GM23248 (cell line): ENCODE results near the gene MYH14. TPM values are rescaled to one million over a fixed set of nuclear protein-coding genes. Genes with fewer than 3 reads are reported as not detected.

ENCODE experiments used
- DNase-seq: peaks from one replicate; pipeline ENCODE4 v3.0.0-alpha.2; 2015
- H2AFZ ChIP-seq: fragments of 200-600 bp; sonication (generic); 2 replicates; pipeline ENCODE4 v1.6.1; 2016; ENCODE audit warnings: antibody characterized with exemption
- H3F3A ChIP-seq: fragments of 200-600 bp; sonication (generic); 2 replicates; pipeline ENCODE4 v1.6.1; 2016; ENCODE audit warnings: mild to moderate bottlenecking, antibody characterized with exemption, mixed run types; ENCODE audit not compliant: insufficient read depth
- H3K27ac ChIP-seq: fragments of 200-600 bp; sonication (generic); 2 replicates; pipeline ENCODE4 v1.5.1; 2016; ENCODE audit warnings: mild to moderate bottlenecking
- H3K27me3 ChIP-seq: fragments of 200-600 bp; sonication (generic); replicated peaks from 2 replicates; pipeline ENCODE4 v1.6.1; 2016; ENCODE audit warnings: mild to moderate bottlenecking; ENCODE audit not compliant: insufficient read depth
- H3K36me3 ChIP-seq: fragments of 200-600 bp; sonication (generic); 2 replicates; pipeline ENCODE4 v1.6.1; 2016; ENCODE audit warnings: low read depth, mild to moderate bottlenecking
- H3K4me1 ChIP-seq: fragments of 200-600 bp; sonication (generic); 2 replicates; pipeline ENCODE4 v1.6.1; 2016; ENCODE audit warnings: mild to moderate bottlenecking; ENCODE audit not compliant: insufficient read depth
- H3K4me2 ChIP-seq: fragments of 200-600 bp; sonication (generic); one replicate; pipeline ENCODE4 v1.6.1; 2016; ENCODE audit warnings: mild to moderate bottlenecking; ENCODE audit not compliant: unreplicated experiment
- H3K4me3 ChIP-seq: fragments of 200-600 bp; sonication (generic); 2 replicates; pipeline ENCODE4 v1.5.1; 2016; ENCODE audit warnings: mild to moderate bottlenecking
- H3K79me2 ChIP-seq: fragments of 200-600 bp; sonication (generic); 2 replicates; pipeline ENCODE4 v1.6.1; 2016; ENCODE audit warnings: mild to moderate bottlenecking; ENCODE audit not compliant: insufficient read depth
- H3K9ac ChIP-seq: fragments of 200-600 bp; sonication (generic); 2 replicates; pipeline ENCODE4 v1.6.1; 2016; ENCODE audit warnings: mild to moderate bottlenecking
- H3K9me2 ChIP-seq: fragments of 200-600 bp; sonication (generic); 2 replicates; pipeline ENCODE4 v1.6.1; 2016; ENCODE audit warnings: mixed run types, mild to moderate bottlenecking, moderate library complexity; ENCODE audit not compliant: insufficient read depth
- H3K9me3 ChIP-seq: fragments of 200-600 bp; sonication (generic); one replicate; pipeline ENCODE4 v1.6.1; 2017; ENCODE audit warnings: low read depth
- H4K20me1 ChIP-seq: fragments of 200-600 bp; sonication (generic); 2 replicates; pipeline ENCODE4 v1.6.0; 2016; ENCODE audit not compliant: insufficient read depth
- EZH2 ChIP-seq: fragments of 200-600 bp; sonication (generic); IDR thresholded peaks from 2 replicates; pipeline ENCODE4 v1.6.1; 2018; ENCODE audit warnings: antibody characterized with exemption, mild to moderate bottlenecking; ENCODE audit not compliant: insufficient read depth, poor library complexity, severe bottlenecking
- EZH2phosphoT487 ChIP-seq: fragments of 200-600 bp; sonication (generic); IDR thresholded peaks from 2 replicates; pipeline ENCODE4 v1.6.1; 2018; ENCODE audit warnings: antibody characterized with exemption, moderate library complexity, mild to moderate bottlenecking, low read depth; ENCODE audit not compliant: insufficient read depth
- WGBS, 2 experiments: methylation state at CpG; one replicate each; pipeline ENCODE4 v1.1.6; 2015 to 2017; ENCODE audit warnings: low lambda C conversion rate in 2 of 2, low coverage in 1 of 2; ENCODE audit errors: missing lambda C conversion rate in 2 of 2; 5-methylcytosine and 5-hydroxymethylcytosine counted together
- in situ Hi-C: fragments of 300-500 bp; cut with MboI; formaldehyde crosslinking; loops from 2 replicates; pipeline ENCODE4 v1.15.0; 2020
- polyA plus RNA-seq: library from polyadenylated mRNA; unstranded; fragments of >200 nt; fragmentation: Nextera tagmentation; extraction: Ambion mirVana; gene quantifications from 2 replicates; pipeline ENCODE4 v1.2.1, GENCODE V29; 2016
- total RNA-seq: library from RNA; depleted of rRNA; stranded (reverse); fragments of >200 nt; shearing (Covaris generic); gene quantifications from 2 replicates; pipeline ENCODE4 v1.2.3, GENCODE V29; 2014

MYH14 gene
- total and polyA plus RNA-seq, 2 experiments from 2014 or later, result not detected

GRCh38 chr19:50308991-50309390 is 105.6 kb downstream of the MYH14 start:
- no peaks in the 10 kb centered on the region for H3K9me2 ChIP-seq
- no peak overlapping the region for H3K4me3 ChIP-seq
- no peak for TF ChIP-seq EZH2phosphoT487
- TF ChIP-seq EZH2, result no peak
- H3K36me3 ChIP-seq, result no peaks in the 10 kb centered on the region
- in situ Hi-C loops, result no loop called here
- H2AFZ ChIP-seq, result no peak overlapping the region
- no peaks in the 10 kb centered on the region for H3K9me3 ChIP-seq
- H3F3A ChIP-seq, result no peaks in the 10 kb centered on the region
- H3K27me3 ChIP-seq, result peaks cover 10% of the 10 kb centered on the region; the same call in 1 of the 2 replicates
- no peak for DNase-seq
- H3K9ac ChIP-seq, result no peak overlapping the region
- no peaks in the 10 kb centered on the region for H3K79me2 ChIP-seq
- H3K4me1 ChIP-seq, result no peaks in the 10 kb centered on the region
- no peaks in the 10 kb centered on the region for H4K20me1 ChIP-seq
- H3K4me2 ChIP-seq, result no peak overlapping the region
- H3K27ac ChIP-seq, result no peak overlapping the region
- WGBS, 2 experiments, result 59 to 62% methylated on average over 17 to 21 of the region's 21 CpGs

GRCh38 chr19:50309396-50310125 is 106.1 kb downstream of the MYH14 start:
- no peak overlapping the region for H3K4me3 ChIP-seq
- no peaks in the 10 kb centered on the region for H3K36me3 ChIP-seq
- H3K27ac ChIP-seq, result no peak overlapping the region
- no peak for TF ChIP-seq EZH2phosphoT487
- TF ChIP-seq EZH2, result no peak
- H3K4me2 ChIP-seq, result no peak overlapping the region
- H3K27me3 ChIP-seq, result peaks cover 15% of the 10 kb centered on the region
- no peak overlapping the region for H3K9ac ChIP-seq
- no peaks in the 10 kb centered on the region for H3K9me3 ChIP-seq
- H3K79me2 ChIP-seq, result no peaks in the 10 kb centered on the region
- H3K9me2 ChIP-seq, result no peaks in the 10 kb centered on the region
- no peaks in the 10 kb centered on the region for H3F3A ChIP-seq
- H2AFZ ChIP-seq, result no peak overlapping the region
- H3K4me1 ChIP-seq, result no peaks in the 10 kb centered on the region
- in situ Hi-C loops, result no loop called here
- 37 to 38% methylated on average over 10 to 16 of the region's 16 CpGs for WGBS, 2 experiments
- DNase-seq, result no peak
- no peaks in the 10 kb centered on the region for H4K20me1 ChIP-seq

- no peak overlapping the region for H3K9ac ChIP-seq
- peaks cover 21% of the 10 kb centered on the region for H3K27me3 ChIP-seq
- H3K79me2 ChIP-seq, result no peaks in the 10 kb centered on the region
- H3K4me3 ChIP-seq, result no peak overlapping the region
- H3K4me1 ChIP-seq, result no peaks in the 10 kb centered on the region
- TF ChIP-seq EZH2phosphoT487 (no peak), EZH2 (no peak)
- DNase-seq, result no peak
- no peaks in the 10 kb centered on the region for H4K20me1 ChIP-seq
- H3K36me3 ChIP-seq, result no peaks in the 10 kb centered on the region
- in situ Hi-C loops, result no loop called here
- H3K9me3 ChIP-seq, result no peaks in the 10 kb centered on the region
- H3K4me2 ChIP-seq, result no peak overlapping the region
- no peaks in the 10 kb centered on the region for H3F3A ChIP-seq
- no peak overlapping the region for H2AFZ ChIP-seq
- no peak overlapping the region for H3K27ac ChIP-seq
- WGBS, 2 experiments, result 12 to 16% methylated on average over 10 of the region's 10 CpGs
- no peaks in the 10 kb centered on the region for H3K9me2 ChIP-seq
Measured at GRCh38 chr19:50310759-50311465, 107.5 kb downstream of the MYH14 start.

GRCh38 chr19:50311723-50312635 is 108.6 kb downstream of the MYH14 start:
- Histone ChIP-seq H3K9ac (no peak overlapping the region), H3K79me2 (no peaks in the 10 kb centered on the region), H3K9me3 (no peaks in the 10 kb centered on the region), H3F3A (no peaks in the 10 kb centered on the region), H3K36me3 (no peaks in the 10 kb centered on the region), H3K9me2 (no peaks in the 10 kb centered on the region), H2AFZ (no peak overlapping the region), H3K4me3 (no peak overlapping the region), H3K27ac (no peak overlapping the region), H4K20me1 (no peaks in the 10 kb centered on the region), H3K27me3 (peaks cover 21% of the 10 kb centered on the region), H3K4me2 (no peak overlapping the region), H3K4me1 (no peaks in the 10 kb centered on the region)
- 3 to 6% methylated on average over 23 to 42 of the region's 42 CpGs for WGBS, 2 experiments
- peak; percentile 13 for DNase-seq
- no peak for TF ChIP-seq EZH2
- TF ChIP-seq EZH2phosphoT487, result no peak
- in situ Hi-C loops, result no loop called here
